H9 (cell line): ENCODE data around the gene LRRC17. TPM values are rescaled to one million over a fixed set of nuclear protein-coding genes. Genes with fewer than 3 reads are reported as not detected.
"Not testable (repeated sequence)": the region's sequence is repeated elsewhere in the genome, so short reads cannot be mapped to it uniquely, and the experiment has no call there.

Source experiments
- DNase-seq: peaks from one replicate; pipeline ENCODE4 v3.0.0-alpha.2; 2017
- H2AFZ ChIP-seq: one replicate; pipeline ENCODE4 v1.6.1; 2013; ENCODE audit warnings: mild to moderate bottlenecking, low read length, control low read depth, moderate library complexity
- H2AK5ac ChIP-seq: 2 replicates; pipeline ENCODE4 v1.6.1; 2013; ENCODE audit warnings: low read length, control low read depth, mixed read lengths; ENCODE audit not compliant: insufficient read length
- H2BK120ac ChIP-seq: one replicate; pipeline ENCODE4 v1.6.1; 2013; ENCODE audit warnings: low read depth, mild to moderate bottlenecking, low read length, control low read depth, inconsistent platforms; ENCODE audit not compliant: poor library complexity, severe bottlenecking
- H2BK12ac ChIP-seq: 2 replicates; pipeline ENCODE4 v1.6.1; 2013; ENCODE audit warnings: low read length, control low read depth, mixed read lengths, low read depth; ENCODE audit not compliant: insufficient read length
- H2BK15ac ChIP-seq: 2 replicates; pipeline ENCODE4 v1.6.1; 2013; ENCODE audit warnings: low read depth, low read length, control low read depth
- H2BK20ac ChIP-seq: one replicate; pipeline ENCODE4 v1.6.1; 2013; ENCODE audit warnings: low read depth, mild to moderate bottlenecking, low read length, control low read depth, inconsistent platforms; ENCODE audit not compliant: poor library complexity, severe bottlenecking
- H2BK5ac ChIP-seq: 2 replicates; pipeline ENCODE4 v1.6.1; 2013; ENCODE audit warnings: low read length, control low read depth, mixed read lengths; ENCODE audit not compliant: insufficient read length
- H3K14ac ChIP-seq: 2 replicates; pipeline ENCODE4 v1.6.1; 2013; ENCODE audit warnings: low read length, control low read depth; ENCODE audit not compliant: insufficient read depth
- H3K18ac ChIP-seq: 2 replicates; pipeline ENCODE4 v1.6.1; 2013; ENCODE audit warnings: low read depth, mild to moderate bottlenecking, mixed read lengths, low read length, control low read depth; ENCODE audit not compliant: insufficient read length
- H3K23ac ChIP-seq: 2 replicates; pipeline ENCODE4 v1.6.1; 2013; ENCODE audit warnings: low read length, control low read depth, mixed read lengths, low read depth; ENCODE audit not compliant: insufficient read length
- H3K23me2 ChIP-seq: 2 replicates; pipeline ENCODE4 v1.6.1; 2013; ENCODE audit warnings: low read depth, mild to moderate bottlenecking, mixed read lengths, low read length, control low read depth; ENCODE audit not compliant: insufficient read length, poor library complexity, severe bottlenecking
- H3K27ac ChIP-seq: 2 replicates; pipeline ENCODE4 v1.5.1; 2013; ENCODE audit warnings: low read length, control low read depth, mixed read lengths, low read depth; ENCODE audit not compliant: insufficient read length
- H3K27me3 ChIP-seq: 2 replicates; pipeline ENCODE4 v1.6.1; 2013; ENCODE audit warnings: low read length, control low read depth, inconsistent platforms; ENCODE audit not compliant: insufficient read depth
- H3K4ac ChIP-seq: 2 replicates; pipeline ENCODE4 v1.6.1; 2013; ENCODE audit warnings: low read depth, mild to moderate bottlenecking, control low read depth, inconsistent platforms, low read length, moderate library complexity
- H3K4me1 ChIP-seq: 2 replicates; pipeline ENCODE4 v1.6.1; 2013; ENCODE audit warnings: low read length, control low read depth, inconsistent platforms; ENCODE audit not compliant: insufficient read depth
- H3K4me2 ChIP-seq: 2 replicates; pipeline ENCODE4 v1.6.1; 2013; ENCODE audit warnings: low read length, control low read depth, mixed read lengths; ENCODE audit not compliant: insufficient read length, insufficient read depth
- H3K56ac ChIP-seq: 2 replicates; pipeline ENCODE4 v1.6.1; 2013; ENCODE audit warnings: low read depth, mild to moderate bottlenecking, mixed read lengths, low read length, control low read depth; ENCODE audit not compliant: insufficient read length
- H3K79me1 ChIP-seq: 2 replicates; pipeline ENCODE4 v1.6.1; 2013; ENCODE audit warnings: low read depth, mild to moderate bottlenecking, moderate library complexity, low read length, control low read depth, inconsistent platforms; ENCODE audit not compliant: insufficient read depth, poor library complexity, severe bottlenecking
- H3K79me2 ChIP-seq: 2 replicates; pipeline ENCODE4 v1.6.1; 2013; ENCODE audit warnings: low read length, control low read depth, inconsistent platforms; ENCODE audit not compliant: insufficient read depth
- H3K9ac ChIP-seq: 2 replicates; pipeline ENCODE4 v1.6.1; 2013; ENCODE audit warnings: low read length, control low read depth, mixed read lengths; ENCODE audit not compliant: insufficient read length; ENCODE audit errors: extremely low read depth
- H3K9me3 ChIP-seq: one replicate; pipeline ENCODE4 v1.6.1; 2013; ENCODE audit warnings: low read depth, low read length, inconsistent platforms; ENCODE audit not compliant: control insufficient read depth
- H3T11ph ChIP-seq: one replicate; pipeline ENCODE4 v1.6.1; 2013; ENCODE audit warnings: mild to moderate bottlenecking, low read length, control low read depth, inconsistent platforms
- H4K20me1 ChIP-seq: one replicate; pipeline ENCODE4 v1.6.1; 2013; ENCODE audit not compliant: control insufficient read depth, insufficient read length, insufficient read depth
- H4K5ac ChIP-seq: 2 replicates; pipeline ENCODE4 v1.6.1; 2013; ENCODE audit warnings: low read depth, mild to moderate bottlenecking, mixed read lengths, low read length, control low read depth; ENCODE audit not compliant: insufficient read length
- H4K8ac ChIP-seq: replicated peaks from 2 replicates; pipeline ENCODE4 v1.6.1; 2013; ENCODE audit warnings: low read length, control low read depth, mixed read lengths, low read depth; ENCODE audit not compliant: insufficient read length
- H4K91ac ChIP-seq: 2 replicates; pipeline ENCODE4 v1.6.1; 2013; ENCODE audit warnings: low read depth, mild to moderate bottlenecking, moderate library complexity, mixed read lengths, low read length, control low read depth; ENCODE audit not compliant: insufficient read length
- H3K27ac Mint-ChIP-seq, 3 experiments: 2 replicates in 2 of 3; 3 replicates in 1 of 3; pipeline ENCODE4 v1.8.0; 2020 to 2021; ENCODE audit warnings: mixed read lengths in 3 of 3, mild to moderate bottlenecking in 1 of 3, moderate library complexity in 1 of 3
- H3K27me3 Mint-ChIP-seq: 2 replicates; pipeline ENCODE4 v1.8.0; 2021; ENCODE audit warnings: low read depth, mild to moderate bottlenecking, moderate library complexity, mixed read lengths
- H3K36me3 Mint-ChIP-seq, 3 experiments: 2 replicates in 2 of 3; 3 replicates in 1 of 3; pipeline ENCODE4 v1.8.0; 2020 to 2021; ENCODE audit warnings: low read depth in 3 of 3, mixed read lengths in 3 of 3; ENCODE audit not compliant: insufficient read depth in 1 of 3
- H3K4me1 Mint-ChIP-seq, 2 experiments: 2 replicates each; pipeline ENCODE4 v1.8.0; 2020; ENCODE audit warnings: mixed read lengths in 2 of 2
- H3K4me3 Mint-ChIP-seq, 2 experiments: 2 replicates in 1 of 2; 3 replicates in 1 of 2; pipeline ENCODE4 v1.8.0; 2020 to 2021; ENCODE audit warnings: mild to moderate bottlenecking in 2 of 2, mixed read lengths in 2 of 2, moderate library complexity in 1 of 2
- H3K9me3 Mint-ChIP-seq, 2 experiments: 2 replicates in 1 of 2; 3 replicates in 1 of 2; pipeline ENCODE4 v1.8.0; 2020; ENCODE audit warnings: mild to moderate bottlenecking in 2 of 2, mixed read lengths in 2 of 2, moderate library complexity in 1 of 2
- WGBS: extraction: QIAGEN DNeasy Blood & Tissue Kit; methylation state at CpG from one replicate; pipeline ENCODE4 v1.1.7; 2013; ENCODE audit warnings: missing lambda C conversion rate, low lambda C conversion rate, mixed read lengths; ENCODE audit not compliant: insufficient read length; ENCODE audit errors: extremely low coverage; 5-methylcytosine and 5-hydroxymethylcytosine counted together
- total RNA-seq: library from RNA; stranded (reverse); gene quantifications from 2 replicates; pipeline ENCODE4 v1.2.1, GENCODE V29; 2021

The LRRC17 gene
- total RNA-seq, 1 experiment from 2014 or later = 2.0 TPM

DNA sequence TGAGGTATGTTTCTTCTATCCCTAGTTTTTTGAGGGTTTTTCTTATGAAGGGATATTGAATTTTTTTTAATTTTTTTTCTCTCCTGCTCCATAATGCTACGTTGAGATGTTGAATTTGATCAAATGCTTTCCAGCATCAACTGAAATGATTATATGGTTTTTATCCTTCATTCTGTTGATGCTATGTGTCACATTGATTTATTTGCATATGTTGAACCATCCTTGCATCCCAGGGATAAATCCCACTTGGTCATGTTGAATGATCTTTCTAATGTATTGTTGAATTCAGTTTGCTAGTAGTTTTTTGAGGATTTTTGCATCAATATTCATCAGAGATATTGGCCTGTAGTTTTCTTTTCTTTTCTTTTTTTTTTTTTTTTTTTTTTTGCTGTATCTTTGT, 9.2 kb upstream of the LRRC17 start:
- H3K23ac ChIP-seq, H2BK5ac ChIP-seq, H3K79me1 ChIP-seq, H3T11ph ChIP-seq, H3K4ac ChIP-seq, H3K4me1 Mint-ChIP-seq, H3K79me2 ChIP-seq, H4K91ac ChIP-seq, H3K27ac ChIP-seq, H2BK120ac ChIP-seq, H2BK12ac ChIP-seq, H4K20me1 ChIP-seq, H3K4me3 Mint-ChIP-seq, H3K27ac Mint-ChIP-seq, DNase-seq, H3K4me2 ChIP-seq, H3K18ac ChIP-seq, H3K23me2 ChIP-seq, H3K9me3 ChIP-seq, H4K8ac ChIP-seq, H2AFZ ChIP-seq, H2BK20ac ChIP-seq, H4K5ac ChIP-seq, H2AK5ac ChIP-seq, H3K9me3 Mint-ChIP-seq, H3K14ac ChIP-seq, H3K56ac ChIP-seq, H3K27me3 Mint-ChIP-seq, H3K4me1 ChIP-seq, H3K9ac ChIP-seq, H2BK15ac ChIP-seq, H3K27me3 ChIP-seq: not testable (repeated sequence)
- no CpG with 5 or more reads among the region's 1 CpG for WGBS
- H3K36me3 Mint-ChIP-seq = peaks cover 0 to 27% (median 1%) of the 10 kb centered on the region in 3 experiments; a peak in 3 of 7 replicates
